GM21367 (cell line): ENCODE results near the gene CHST6.
"Not testable (repeated sequence)": the region's sequence is repeated elsewhere in the genome, so short reads cannot be mapped to it uniquely, and the experiment has no call there.

Experiments used
- ATAC-seq: cut with Tn5 transposase; IDR thresholded peaks from one replicate; pipeline ENCODE4 v1.9.1; 2021; ENCODE audit not compliant: unreplicated experiment

Gene CHST6

DNA sequence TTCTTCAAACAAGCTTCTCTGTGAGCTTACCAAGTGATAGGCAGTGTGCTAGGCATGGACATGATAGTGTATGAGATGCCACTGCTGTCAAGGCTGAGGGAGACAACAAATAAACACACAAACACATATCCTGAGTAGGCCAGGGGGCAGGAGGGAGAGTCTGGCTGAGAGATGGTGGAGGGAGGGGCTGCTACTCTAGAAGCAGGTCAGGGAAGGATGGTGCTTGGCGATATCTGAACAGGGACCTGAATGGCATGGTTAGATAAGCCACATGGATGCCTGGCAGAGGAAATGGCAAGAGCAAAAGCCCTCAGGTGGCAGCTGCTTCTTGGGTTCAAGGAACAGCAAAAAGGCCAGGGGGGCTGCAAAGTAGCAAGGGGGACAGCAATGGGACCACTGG, 8.6 kb upstream of the CHST6 start:
- ATAC-seq = no peak

- no peak for ATAC-seq
Observed at GRCh38 chr16:75502916-75503605, 7.8 kb upstream of the CHST6 start.

DNA sequence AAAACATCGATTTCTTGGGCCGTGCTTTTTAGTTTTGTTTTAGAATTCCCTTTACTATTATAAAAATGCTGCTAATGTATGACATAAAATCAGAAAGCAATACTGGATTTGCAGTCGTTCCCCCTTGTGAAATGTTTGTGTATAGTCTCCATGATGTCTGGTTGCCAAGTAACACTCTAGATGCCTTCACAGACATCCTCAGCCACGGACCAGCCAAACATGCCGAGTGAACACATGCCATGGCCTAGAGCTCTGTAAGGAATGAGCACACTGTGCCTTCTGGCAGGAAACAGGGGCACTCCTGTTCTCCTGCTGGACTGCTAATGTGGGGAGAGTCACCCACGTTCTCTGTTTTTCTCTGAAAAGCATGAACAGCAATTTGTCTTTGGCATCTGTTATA, 6.6 kb upstream of the CHST6 start:
- not testable (repeated sequence) for ATAC-seq

- ATAC-seq = no peak
Observed at GRCh38 chr16:75501359-75501758, 6.1 kb upstream of the CHST6 start.

DNA sequence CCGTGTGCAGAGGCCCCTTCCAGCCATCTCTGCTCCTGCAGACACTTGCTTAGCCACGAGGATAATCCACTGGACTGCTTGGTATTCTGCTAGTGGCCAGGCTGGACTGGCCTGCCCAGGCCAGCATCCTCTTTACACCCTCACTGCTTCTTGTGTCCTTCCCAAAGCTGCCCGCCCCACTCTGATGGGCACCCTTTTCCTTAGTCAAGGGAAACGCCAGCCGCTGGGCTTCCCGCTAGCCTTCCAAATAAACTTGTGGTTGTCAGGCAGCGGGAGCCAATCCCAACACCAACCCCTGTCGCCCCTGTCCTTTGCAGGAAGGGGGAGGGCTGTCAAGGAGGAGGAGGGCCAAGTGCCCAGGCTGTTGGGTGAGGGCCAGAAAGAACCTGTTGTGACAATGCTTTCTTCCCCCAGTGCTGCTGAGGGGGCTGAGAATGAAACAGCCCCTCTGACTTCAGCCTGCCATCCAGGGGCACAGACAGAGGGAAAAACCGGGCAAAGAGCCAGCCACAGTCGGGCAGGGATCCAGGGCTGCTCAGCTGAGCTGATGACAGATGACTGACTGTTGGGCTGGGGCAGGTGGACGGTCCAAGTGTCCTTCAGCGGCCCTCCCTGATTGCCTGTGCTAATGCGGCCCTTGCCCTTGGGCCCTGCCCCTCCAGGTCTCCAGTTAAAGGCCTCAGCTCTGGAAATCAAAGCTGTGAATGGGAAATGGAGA, 3.5 kb upstream of the CHST6 start:
- ATAC-seq = not testable (repeated sequence)

- no peak for ATAC-seq
Observed at GRCh38 chr16:75497558-75497957, 2.3 kb upstream of the CHST6 start.

DNA sequence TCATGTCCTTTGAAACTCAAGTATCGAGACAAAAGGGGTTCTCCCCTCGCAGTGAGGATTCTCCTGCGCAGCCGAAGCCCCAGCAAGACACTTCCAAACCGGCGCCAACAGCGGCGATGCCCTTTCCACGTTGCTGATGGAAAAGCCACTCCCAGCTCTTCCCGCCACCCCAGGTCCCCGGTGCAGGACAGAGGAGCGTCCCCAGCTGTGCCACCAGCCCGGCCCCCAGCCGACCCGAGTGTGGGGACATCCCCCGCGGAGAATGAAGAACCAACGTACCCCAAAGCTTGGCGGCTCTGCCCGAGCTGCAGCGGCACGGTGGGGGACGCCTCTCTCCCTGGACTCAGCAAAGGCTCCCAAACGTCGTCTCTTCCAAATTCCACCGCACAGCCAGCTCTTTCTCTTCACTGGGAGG, 573 bp downstream of the CHST6 start:
- no peak for ATAC-seq

DNA sequence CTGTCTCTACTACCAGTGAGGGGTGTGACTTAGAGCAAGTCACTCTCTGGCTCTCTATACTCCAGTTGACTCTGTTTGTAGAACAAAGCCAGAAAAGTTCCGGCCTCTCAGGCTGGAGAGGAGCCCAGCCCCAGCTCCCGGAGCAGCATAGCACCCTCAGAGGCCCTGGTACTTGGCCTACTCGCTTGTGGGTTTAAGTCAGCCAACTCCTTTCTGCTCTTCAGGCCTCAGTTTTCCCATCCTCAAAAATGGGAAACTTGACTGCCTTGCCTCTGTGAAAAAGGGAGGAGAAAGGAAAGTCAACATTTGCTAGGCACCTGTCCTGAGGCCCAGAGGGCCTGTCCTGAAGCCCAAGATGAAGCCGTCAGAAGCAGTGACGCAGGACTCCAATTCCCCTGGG, 1.1 kb downstream of the CHST6 start:
- ATAC-seq = no peak

GRCh38 chr16:75491876-75492275, 3.4 kb downstream of the CHST6 start:
- no peak for ATAC-seq

GRCh38 chr16:75488322-75488721, 6.9 kb downstream of the CHST6 start:
- no peak for ATAC-seq

DNA sequence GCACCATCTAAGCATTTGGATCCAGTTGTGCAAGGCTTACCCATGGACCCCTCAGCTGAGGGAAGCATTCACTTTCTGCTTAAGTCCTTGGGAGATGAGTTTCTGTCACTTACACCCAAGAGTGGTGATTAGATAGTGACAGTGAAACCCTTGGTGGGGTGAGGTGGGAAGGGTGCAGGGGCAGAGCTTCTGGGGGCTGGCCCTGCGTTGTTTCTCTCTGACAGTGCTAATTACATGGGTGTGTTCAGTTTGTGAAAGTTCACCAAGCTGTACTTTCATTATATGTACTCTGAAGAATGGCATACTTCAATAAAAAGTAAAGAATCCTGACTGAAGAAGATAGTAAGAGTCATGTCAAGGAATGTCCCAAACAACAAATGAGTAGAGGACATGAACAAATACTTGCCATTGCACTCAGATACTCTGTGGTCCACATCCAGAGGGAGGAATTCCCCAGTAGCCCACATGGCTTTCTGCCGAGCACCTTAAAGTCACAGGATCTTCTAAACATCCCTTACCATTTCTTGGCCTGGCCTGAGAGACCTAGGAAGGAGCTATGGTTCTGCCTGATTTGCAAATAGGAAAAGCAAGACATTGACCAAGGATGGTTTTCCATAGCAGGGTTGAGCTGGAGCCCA, 8.4 kb downstream of the CHST6 start:
- ATAC-seq = no peak

GRCh38 chr16:75486014-75486675, 9.1 kb downstream of the CHST6 start:
- no peak for ATAC-seq

- no peak for ATAC-seq
Observed at GRCh38 chr16:75485230-75486013, 9.8 kb downstream of the CHST6 start.

GRCh38 chr16:75483222-75483621, 12.0 kb downstream of the CHST6 start:
- ATAC-seq = no peak

DNA sequence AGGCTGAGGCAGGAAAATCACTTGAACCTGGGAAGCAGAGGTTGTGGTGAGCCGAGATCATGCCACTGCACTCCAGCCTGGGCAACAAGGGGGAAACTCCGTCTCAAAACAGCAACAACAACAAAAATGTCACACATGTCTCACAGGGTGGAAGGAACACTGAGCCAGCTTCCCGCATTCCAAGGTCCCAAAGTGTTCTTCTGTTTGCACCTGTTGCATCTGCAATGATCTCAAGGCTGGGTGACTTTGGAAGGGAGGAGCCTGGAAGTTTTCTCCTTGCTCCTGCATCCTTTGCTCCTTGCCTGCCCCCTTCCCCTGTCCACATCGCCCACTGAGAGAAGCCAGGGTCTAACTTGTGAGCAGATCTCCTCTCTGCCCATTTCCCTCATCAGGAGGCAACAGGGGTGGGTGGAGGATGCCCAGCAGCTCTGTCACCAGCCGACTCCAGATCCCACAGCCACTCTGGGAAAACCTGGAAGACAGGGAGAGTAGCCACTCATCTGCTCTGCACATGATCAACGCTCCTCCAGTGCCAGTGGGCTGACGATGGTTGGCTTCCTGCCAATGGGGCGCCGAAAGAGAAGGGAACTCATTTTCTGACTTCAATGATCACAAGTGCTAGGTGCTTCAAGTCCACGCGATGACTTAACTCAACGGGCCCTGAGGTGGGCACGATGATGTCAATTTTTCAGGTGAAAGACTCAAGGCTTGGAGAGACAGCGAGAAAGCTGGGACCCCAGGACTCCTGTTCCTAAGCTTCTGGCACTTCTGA, 12.6 kb downstream of the CHST6 start:
- ATAC-seq = no peak

GRCh38 chr16:75481475-75481874, 13.8 kb downstream of the CHST6 start:
- ATAC-seq = no peak

DNA sequence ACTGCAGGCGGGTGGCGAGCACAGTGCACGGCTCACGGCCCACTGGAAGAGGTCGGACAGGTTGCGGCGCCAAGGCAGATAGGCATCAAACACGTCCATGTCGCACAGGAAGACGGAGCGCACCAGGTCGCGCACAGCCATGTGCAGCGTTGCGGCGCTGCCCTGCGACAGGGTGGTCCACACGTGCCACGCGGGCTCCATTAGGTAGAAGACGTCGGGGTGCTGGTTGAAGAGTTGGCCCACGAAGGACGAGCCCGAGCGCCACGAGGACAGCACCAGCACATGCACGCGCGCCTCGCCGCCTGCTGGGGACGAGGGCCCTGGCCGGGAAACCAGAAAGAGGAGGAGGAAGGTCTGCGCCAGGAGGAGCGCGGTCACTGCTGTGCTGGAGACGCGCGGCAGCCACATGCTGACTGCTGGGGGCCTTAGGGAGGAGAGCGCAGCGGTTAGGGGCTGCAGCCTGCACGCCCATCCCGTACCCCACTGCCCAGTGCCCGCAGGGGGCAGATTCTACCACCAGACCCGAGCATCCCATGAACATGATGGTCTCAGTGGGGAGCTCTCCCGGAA, 15.7 kb downstream of the CHST6 start:
- no peak for ATAC-seq

GRCh38 chr16:75478480-75479345, 16.5 kb downstream of the CHST6 start:
- ATAC-seq = no peak
